ENCODE measurements around the gene CIB2.

GRCh38 chr15:78075490-78076230 lies 55.6 kb downstream of the CIB2 start:
- TF ChIP-seq CTCF (IDR thresholded peaks at IDR 0.05) (no peak), EZH2 (IDR thresholded peaks at IDR 0.05; ENCODE audit: borderline replicate concordance, insufficient read depth, low read depth, low read length, poor library complexity, severe bottlenecking) (no peak)
